ENCODE results near the gene MTOR.

DNA sequence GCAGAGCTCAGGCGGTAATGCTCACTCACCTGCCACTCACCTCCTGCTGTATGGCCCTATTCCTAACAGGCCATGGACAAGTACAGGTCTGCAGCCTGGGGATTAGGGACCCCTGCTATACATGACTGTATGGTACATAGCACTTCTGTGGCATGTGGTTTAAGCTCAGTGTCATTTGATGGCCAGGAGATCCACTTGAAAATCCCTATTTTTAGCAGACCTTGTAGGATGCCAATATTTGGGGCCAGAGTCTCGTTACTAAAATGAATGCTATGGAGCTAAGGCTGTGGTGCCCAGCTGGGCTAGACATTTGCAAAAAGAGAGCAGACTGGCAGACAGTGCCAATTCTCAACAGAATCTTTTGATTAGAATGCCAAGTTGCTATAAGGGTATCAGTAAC lies 74.9 kb downstream of the MTOR start:
- TF ChIP-seq POLR2AphosphoS5 (IDR thresholded peaks at IDR 0.05; ENCODE audit: low read depth, low read length) (no peak), POLR2A (IDR thresholded peaks at IDR 0.05; ENCODE audit: low read depth, low read length) (no peak), TAF1 (IDR thresholded peaks at IDR 0.05; ENCODE audit: low read depth, low read length) (no peak), SPI1 (IDR thresholded peaks at IDR 0.05; ENCODE audit: low read depth, low read length) (no peak), PAX5 (IDR thresholded peaks at IDR 0.05; ENCODE audit: insufficient read depth, low read length, severe bottlenecking) (no peak)
